UCSD-AML1 (cell line): ENCODE data around the gene MAGEE1.

Experiments used
- DNase-seq: peaks from one replicate; lab custom pipeline; 2025; ENCODE audit not compliant: unreplicated experiment; lab: John Stamatoyannopoulos, UW

MAGEE1 gene

GRCh38 chrX:76427560-76428242 is at the start of gene MAGEE1:
Gene MAGEE1, plus strand, starts transcription at chrX:76427710. Its CDS starts 221 bp downstream, at chrX:76427931.
- DNase-seq: peak; percentile 70

GRCh38 chrX:76398970-76399369 is 28.5 kb upstream of the MAGEE1 start:
- DNase-seq: no peak

- no peak for DNase-seq
Measured at GRCh38 chrX:76407795-76408194, 19.7 kb upstream of the MAGEE1 start.

- DNase-seq: no peak
Measured at GRCh38 chrX:76420237-76420636, 7.3 kb upstream of the MAGEE1 start.

GRCh38 chrX:76428243-76429130 is 977 bp downstream of the MAGEE1 start:
- no peak for DNase-seq

- no peak for DNase-seq
Measured at GRCh38 chrX:76433219-76433618, 5.7 kb downstream of the MAGEE1 start.

- DNase-seq: no peak
Measured at GRCh38 chrX:76434103-76434741, 6.7 kb downstream of the MAGEE1 start.

GRCh38 chrX:76439188-76439587 is 11.7 kb downstream of the MAGEE1 start:
- DNase-seq: no peak

- no peak for DNase-seq
Measured at GRCh38 chrX:76453737-76454406, 26.4 kb downstream of the MAGEE1 start.

- DNase-seq: peak; percentile 10
Measured at GRCh38 chrX:76454456-76454927, 27.0 kb downstream of the MAGEE1 start.

- DNase-seq: no peak
Measured at GRCh38 chrX:76477353-76477752, 49.8 kb downstream of the MAGEE1 start.
